Measurements from ENCODE around the gene KRT25. TPM values are rescaled to one million over a fixed set of nuclear protein-coding genes. Genes with fewer than 3 reads are reported as not detected.

The KRT25 gene
- total RNA-seq, 1 donor from 2014 or later = not detected

DNA sequence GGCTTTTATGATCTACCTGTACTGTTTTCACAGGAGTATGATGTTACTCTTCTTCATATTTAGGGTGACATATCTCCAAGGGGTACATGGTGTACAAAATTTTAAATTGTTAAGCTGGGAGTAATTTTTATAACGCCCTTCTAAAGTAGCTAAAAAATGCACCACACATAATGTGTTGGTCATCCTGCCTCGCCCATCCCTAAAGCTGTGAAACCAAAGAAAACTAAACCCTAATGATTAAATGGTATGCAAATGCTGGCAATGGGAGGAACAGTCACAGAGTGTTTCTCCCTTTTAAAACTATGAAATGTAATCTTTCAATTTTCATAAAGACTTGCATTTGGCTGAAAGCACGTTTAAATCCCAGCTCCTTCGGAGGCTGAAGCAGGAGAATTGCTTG lies 49.5 kb downstream of the KRT25 start:
- Mint-ChIP-seq H3K27me3 (ENCODE audit: low read depth) (peaks cover 30% of the 10 kb centered on the region), H3K4me3 (ENCODE audit: low read depth) (no peak overlapping the region), H3K9me3 (no peaks in the 10 kb centered on the region), H3K4me1 (ENCODE audit: low read depth) (no peaks in the 10 kb centered on the region), H3K36me3 (ENCODE audit: low read depth) (no peaks in the 10 kb centered on the region), H3K27ac (no peak overlapping the region)
- no peak for DNase-seq (ENCODE audit: low spot score)
- intact Hi-C loops (cut with micrococcal nuclease) = no loop called here

DNA sequence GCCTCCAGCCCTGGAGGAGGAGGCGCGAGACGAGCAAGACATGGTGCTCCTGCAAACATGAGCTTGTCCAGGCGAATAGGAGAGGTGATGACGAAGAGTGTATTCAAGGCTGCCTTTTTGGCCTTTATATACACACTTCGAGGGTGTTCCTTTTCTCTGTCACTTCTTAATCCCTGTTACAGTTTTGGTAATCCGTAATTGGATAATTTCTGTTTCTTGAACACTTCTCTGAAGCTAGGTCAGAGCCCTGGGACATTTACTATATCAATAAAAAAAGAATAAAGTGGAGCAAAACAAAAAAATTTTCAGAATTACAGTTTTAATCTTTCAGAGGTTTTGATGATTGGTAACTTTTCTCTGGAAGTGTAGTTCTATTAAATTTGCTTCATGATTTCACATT lies 51.5 kb downstream of the KRT25 start, which contains the start of gene KRT24:
Gene KRT24, minus strand, starts transcription at position 101 of the 400 bp plus-strand sequence. Its CDS starts 59 bp downstream, at position 42.
- Mint-ChIP-seq H3K36me3 (ENCODE audit: low read depth) (no peaks in the 10 kb centered on the region), H3K4me1 (ENCODE audit: low read depth) (no peaks in the 10 kb centered on the region), H3K27ac (no peak within 1 kb of the TSS), H3K4me3 (ENCODE audit: low read depth) (no peak within 1 kb of the TSS), H3K9me3 (no peaks in the 10 kb centered on the region), H3K27me3 (ENCODE audit: low read depth) (peaks cover 38% of the 10 kb centered on the region)
- no peak for DNase-seq (ENCODE audit: low spot score)
- intact Hi-C loops (cut with micrococcal nuclease) = no loop called here

DNA sequence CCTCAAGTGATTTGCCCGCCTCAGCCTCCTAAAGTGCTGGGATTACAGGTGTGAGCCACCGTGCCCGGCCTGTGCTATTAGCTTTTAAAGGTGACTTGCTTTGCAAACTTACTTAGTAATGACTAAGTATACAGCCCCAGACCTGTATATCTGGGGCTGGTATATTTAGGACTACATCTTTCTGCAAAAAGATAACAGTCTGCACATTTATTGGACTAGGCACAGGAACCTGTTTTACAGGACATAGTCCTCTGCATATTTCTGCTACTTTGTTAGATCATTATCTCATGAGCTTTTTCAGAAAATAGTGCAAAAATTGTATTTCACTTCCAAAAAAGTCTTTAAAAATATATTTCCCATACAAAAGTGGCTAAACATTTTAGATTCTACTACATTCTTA lies 52.9 kb downstream of the KRT25 start:
- Mint-ChIP-seq H3K27ac (no peak overlapping the region), H3K4me1 (ENCODE audit: low read depth) (no peaks in the 10 kb centered on the region), H3K9me3 (no peaks in the 10 kb centered on the region), H3K27me3 (ENCODE audit: low read depth) (peaks cover 45% of the 10 kb centered on the region), H3K4me3 (ENCODE audit: low read depth) (no peak overlapping the region), H3K36me3 (ENCODE audit: low read depth) (no peaks in the 10 kb centered on the region)
- intact Hi-C loops (cut with micrococcal nuclease) = no loop called here
- no peak for DNase-seq (ENCODE audit: low spot score)

DNA sequence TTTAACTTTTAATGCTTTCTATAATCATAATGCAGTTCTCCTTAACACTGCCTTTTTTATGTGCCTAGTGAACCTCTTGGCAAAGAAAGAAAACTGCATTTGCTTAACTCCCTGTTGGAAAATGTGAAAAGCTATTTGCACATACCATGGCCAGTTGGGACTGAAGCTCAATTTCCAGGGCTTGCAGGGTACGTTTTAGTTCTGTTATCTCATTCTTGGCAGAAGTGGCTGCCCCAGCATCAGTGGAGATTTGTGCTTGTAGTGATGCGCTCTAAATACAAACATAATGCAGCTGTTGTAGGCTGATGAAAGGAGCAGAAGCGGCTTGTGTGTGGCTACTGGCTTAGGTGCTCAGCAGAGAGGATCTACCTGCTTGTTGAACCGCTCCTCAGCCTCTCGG lies 55.3 kb downstream of the KRT25 start:
- no peaks in the 10 kb centered on the region for H3K4me1 Mint-ChIP-seq (ENCODE audit: low read depth)
- H3K27me3 Mint-ChIP-seq (ENCODE audit: low read depth) = peaks cover 52% of the 10 kb centered on the region
- no peak overlapping the region for H3K4me3 Mint-ChIP-seq (ENCODE audit: low read depth)
- no peaks in the 10 kb centered on the region for H3K9me3 Mint-ChIP-seq
- no peaks in the 10 kb centered on the region for H3K36me3 Mint-ChIP-seq (ENCODE audit: low read depth)
- intact Hi-C loops (cut with micrococcal nuclease) = no loop called here
- no peak overlapping the region for H3K27ac Mint-ChIP-seq
- no peak for DNase-seq (ENCODE audit: low spot score)

DNA sequence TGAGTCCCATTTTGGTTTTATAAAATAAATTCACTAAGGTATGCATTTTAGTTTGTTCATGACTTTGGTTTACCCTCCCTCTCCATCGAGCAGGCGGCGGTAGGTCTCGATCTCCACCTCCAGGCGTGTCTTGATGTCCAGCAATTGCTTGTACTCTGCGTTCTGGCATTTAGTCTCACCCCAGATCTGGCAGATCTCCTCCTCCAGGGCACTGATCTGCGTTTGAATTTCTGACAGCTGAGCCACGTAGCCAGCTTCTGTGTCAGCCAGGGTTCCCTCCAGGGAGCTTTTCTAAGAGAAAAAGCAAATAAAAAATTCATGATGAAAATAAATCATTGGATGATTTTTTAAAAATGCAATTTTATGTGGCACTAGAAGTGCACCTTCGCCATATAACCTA lies 55.8 kb downstream of the KRT25 start:
- H3K4me1 Mint-ChIP-seq (ENCODE audit: low read depth) = no peaks in the 10 kb centered on the region
- H3K9me3 Mint-ChIP-seq = no peaks in the 10 kb centered on the region
- no peak for DNase-seq (ENCODE audit: low spot score)
- peaks cover 52% of the 10 kb centered on the region for H3K27me3 Mint-ChIP-seq (ENCODE audit: low read depth)
- H3K36me3 Mint-ChIP-seq (ENCODE audit: low read depth) = no peaks in the 10 kb centered on the region
- no peak overlapping the region for H3K4me3 Mint-ChIP-seq (ENCODE audit: low read depth)
- H3K27ac Mint-ChIP-seq = no peak overlapping the region
- intact Hi-C loops (cut with micrococcal nuclease) = no loop called here

Other genes with a start within 250 kb of the KRT25 start
- gene CCR7, start 189.9 kb downstream of the KRT25 start, total RNA-seq = 367 and 374 TPM in 2 replicates
- 126 and 131 TPM in 2 replicates for gene SMARCE1, start 107.5 kb downstream of the KRT25 start, total RNA-seq
- gene KRT222, start 90.2 kb downstream of the KRT25 start, total RNA-seq = 0.43 TPM in 1 of 2 replicates, not detected in the other
- gene KRT24, start 51.6 kb downstream of the KRT25 start, total RNA-seq = not detected in 2 replicates
- gene KRT26, start 16.9 kb upstream of the KRT25 start, total RNA-seq = not detected in 2 replicates
- not detected in 2 replicates for gene KRT27, start 27.2 kb upstream of the KRT25 start, total RNA-seq
- gene KRT28, start 44.6 kb upstream of the KRT25 start, total RNA-seq = not detected in 2 replicates
- 27.8 and 29.1 TPM in 2 replicates for gene KRT10, start 67.3 kb upstream of the KRT25 start, total RNA-seq
- gene KRT12, start 111.9 kb upstream of the KRT25 start, total RNA-seq = not detected in 2 replicates
- gene KRT20, start 129.9 kb upstream of the KRT25 start, total RNA-seq = not detected in 2 replicates
- gene KRT23, start 182.3 kb upstream of the KRT25 start, total RNA-seq = not detected in 2 replicates
- gene KRT39, start 211.6 kb upstream of the KRT25 start, total RNA-seq = not detected in 2 replicates
- gene KRT40, start 229.0 kb upstream of the KRT25 start, total RNA-seq = not detected in 2 replicates
- gene KRTAP3-3, start 238.8 kb upstream of the KRT25 start, total RNA-seq = not detected in 2 replicates
- gene KRTAP3-2, start 244.6 kb upstream of the KRT25 start, total RNA-seq = not detected in 2 replicates